HG03460 (cell line): ENCODE data around the gene APOE.
"Not testable (repeated sequence)": the region's sequence is repeated elsewhere in the genome, so short reads cannot be mapped to it uniquely, and the experiment has no call there.

Experiments used
- ATAC-seq: cut with Tn5 transposase; IDR thresholded peaks from one replicate; pipeline ENCODE4 v1.9.1; 2021; ENCODE audit not compliant: unreplicated experiment

The APOE gene

DNA sequence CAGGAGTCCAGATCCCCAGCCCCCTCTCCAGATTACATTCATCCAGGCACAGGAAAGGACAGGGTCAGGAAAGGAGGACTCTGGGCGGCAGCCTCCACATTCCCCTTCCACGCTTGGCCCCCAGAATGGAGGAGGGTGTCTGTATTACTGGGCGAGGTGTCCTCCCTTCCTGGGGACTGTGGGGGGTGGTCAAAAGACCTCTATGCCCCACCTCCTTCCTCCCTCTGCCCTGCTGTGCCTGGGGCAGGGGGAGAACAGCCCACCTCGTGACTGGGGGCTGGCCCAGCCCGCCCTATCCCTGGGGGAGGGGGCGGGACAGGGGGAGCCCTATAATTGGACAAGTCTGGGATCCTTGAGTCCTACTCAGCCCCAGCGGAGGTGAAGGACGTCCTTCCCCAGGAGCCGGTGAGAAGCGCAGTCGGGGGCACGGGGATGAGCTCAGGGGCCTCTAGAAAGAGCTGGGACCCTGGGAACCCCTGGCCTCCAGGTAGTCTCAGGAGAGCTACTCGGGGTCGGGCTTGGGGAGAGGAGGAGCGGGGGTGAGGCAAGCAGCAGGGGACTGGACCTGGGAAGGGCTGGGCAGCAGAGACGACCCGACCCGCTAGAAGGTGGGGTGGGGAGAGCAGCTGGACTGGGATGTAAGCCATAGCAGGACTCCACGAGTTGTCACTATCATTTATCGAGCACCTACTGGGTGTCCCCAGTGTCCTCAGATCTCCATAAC, at the start of gene APOE:
TSS of gene APOE (plus strand) at position 360 of the 724 bp plus-strand sequence. CDS start 829 bp downstream, outside the sequence.
- ATAC-seq, result no peak

DNA sequence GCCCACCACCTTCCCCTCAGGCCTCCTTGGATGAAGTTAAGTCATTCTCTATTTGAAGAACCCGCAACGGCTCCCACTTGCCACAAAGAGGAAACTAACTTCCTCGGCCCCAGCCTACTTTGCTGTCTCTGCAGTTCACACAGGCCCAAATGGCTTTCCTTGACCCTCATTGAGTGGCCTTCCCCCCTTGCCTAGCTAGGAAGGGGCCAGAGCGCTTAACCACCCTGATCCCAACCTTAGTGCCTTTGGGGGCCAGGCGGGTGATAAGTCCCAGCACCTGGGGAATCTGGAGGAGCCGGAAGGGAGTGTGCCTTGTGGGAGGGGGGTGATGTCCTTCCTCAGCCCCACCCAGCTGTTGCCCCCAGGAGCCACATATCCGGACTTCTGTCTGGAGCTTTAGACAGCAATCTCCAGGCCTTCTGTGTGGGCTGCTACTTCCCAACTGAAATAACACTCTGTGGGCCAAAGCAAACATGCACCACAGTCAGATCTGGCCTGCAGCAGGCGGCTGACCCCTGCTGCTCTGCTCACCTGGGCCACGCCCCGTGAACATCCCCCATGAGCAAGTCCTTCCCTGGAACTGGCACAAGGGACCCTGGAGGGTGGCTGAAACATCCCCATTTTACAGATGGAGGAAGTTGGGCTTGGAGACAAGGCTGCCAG, 49.0 kb upstream of the APOE start:
- no peak for ATAC-seq

DNA sequence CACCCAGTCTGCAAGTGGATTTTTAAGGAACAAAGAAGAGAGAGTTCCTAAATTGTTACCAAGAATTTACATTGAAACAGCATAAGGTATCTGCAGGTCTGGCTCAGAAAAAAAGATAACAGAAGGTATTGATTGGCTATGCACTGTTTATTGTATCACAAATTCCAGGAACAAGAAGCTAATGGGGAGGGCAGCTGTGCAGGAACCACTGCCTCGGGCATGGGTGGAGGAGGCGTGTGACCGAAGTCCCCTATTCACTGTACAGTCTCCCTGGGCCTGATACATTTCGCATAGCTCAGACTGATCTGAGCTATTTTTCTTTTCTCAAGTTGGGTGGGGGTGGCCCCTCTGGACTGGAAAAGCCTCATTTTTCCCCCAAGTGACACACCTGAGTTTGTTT, 47.8 kb upstream of the APOE start:
- ATAC-seq, result no peak

DNA sequence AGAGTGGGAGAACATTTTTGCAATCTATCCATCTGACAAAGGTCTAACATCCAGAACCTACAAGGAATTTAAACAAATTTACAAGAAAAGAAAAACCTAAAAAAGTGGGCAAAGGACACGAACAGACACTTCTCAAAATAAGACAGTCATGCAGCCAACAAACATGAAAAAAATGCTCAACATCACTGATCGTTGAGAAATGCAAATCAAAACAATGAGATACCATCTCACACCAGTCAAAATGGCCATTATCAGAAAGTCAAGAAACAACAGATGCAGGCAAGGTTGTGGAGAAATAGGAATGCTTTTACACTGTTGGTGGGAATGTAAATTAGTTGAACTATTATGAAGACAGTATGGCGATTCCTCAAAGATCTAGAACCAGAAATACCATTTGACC, 44.0 kb upstream of the APOE start:
- ATAC-seq, result not testable (repeated sequence)

DNA sequence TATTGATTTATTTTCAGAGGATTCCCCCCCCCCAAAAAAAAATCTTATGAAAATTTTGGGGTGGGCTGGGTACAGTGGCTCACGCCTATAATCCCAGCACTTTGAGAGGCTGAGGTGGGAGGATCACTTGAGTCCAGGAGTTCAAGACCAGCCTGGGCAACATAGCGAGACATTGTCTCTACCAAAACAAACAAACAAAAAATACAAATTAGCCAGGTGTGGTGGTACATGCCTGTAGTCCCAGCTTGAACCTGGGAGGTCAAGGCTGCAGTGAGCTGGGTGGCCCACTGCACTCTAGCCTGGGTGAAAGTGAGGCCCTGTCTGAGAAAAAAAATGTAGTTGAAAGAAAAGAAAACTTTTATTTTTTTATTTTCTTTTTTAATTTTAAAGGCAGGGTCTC, 41.6 kb upstream of the APOE start:
- no peak for ATAC-seq

DNA sequence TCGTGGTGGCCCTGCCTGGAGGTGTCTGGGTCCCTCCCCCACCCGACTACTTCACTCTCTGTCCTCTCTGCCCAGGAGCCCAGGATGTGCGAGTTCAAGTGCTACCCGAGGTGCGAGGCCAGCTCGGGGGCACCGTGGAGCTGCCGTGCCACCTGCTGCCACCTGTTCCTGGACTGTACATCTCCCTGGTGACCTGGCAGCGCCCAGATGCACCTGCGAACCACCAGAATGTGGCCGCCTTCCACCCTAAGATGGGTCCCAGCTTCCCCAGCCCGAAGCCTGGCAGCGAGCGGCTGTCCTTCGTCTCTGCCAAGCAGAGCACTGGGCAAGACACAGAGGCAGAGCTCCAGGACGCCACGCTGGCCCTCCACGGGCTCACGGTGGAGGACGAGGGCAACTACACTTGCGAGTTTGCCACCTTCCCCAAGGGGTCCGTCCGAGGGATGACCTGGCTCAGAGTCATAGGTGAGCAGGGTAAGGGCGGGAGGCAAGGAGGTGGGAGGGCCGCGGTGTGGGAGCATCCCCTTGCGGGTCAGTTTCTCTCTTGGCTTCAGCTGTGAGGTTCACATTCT, 40.3 kb upstream of the APOE start:
- ATAC-seq, result no peak

DNA sequence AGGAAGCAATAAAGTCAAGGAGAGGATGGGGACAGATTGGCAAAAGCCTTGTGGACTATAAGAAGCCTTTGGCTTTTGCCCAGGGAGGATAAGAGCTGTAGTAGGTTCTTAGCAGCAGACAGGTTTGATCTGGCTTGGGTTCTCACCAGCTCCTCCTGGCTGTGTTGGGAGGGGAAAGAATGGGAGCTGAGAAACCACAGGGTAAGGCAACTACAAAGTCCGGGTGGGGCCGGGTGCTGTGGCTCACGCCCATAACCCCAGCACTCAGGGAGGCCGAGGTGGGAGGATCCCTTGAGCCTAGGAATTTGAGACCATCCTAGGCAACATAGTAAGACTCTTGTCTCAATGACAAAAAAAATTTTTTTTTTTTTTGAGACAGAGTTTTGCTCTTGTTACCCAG, 38.9 kb upstream of the APOE start:
- no peak for ATAC-seq

DNA sequence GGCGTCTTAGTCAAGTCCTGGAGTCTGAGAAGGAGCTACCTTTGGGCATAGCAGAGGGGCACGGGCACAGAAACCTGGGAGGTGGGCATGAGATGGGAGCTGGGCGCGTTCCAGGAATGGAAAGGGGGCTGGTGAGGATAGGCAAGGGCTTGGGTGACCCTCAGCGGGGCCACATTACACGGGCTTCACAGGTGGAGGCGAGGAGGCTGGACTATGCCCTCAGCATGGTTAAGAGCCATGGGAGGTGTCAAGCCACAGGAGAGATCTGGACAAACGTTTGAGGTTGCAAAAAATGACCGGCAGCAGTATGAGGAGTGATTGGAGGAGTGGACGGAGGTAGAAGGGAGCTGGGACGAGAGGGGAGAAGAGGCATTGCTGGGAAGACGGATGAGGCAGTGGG, 38.0 kb upstream of the APOE start:
- ATAC-seq, result no peak

DNA sequence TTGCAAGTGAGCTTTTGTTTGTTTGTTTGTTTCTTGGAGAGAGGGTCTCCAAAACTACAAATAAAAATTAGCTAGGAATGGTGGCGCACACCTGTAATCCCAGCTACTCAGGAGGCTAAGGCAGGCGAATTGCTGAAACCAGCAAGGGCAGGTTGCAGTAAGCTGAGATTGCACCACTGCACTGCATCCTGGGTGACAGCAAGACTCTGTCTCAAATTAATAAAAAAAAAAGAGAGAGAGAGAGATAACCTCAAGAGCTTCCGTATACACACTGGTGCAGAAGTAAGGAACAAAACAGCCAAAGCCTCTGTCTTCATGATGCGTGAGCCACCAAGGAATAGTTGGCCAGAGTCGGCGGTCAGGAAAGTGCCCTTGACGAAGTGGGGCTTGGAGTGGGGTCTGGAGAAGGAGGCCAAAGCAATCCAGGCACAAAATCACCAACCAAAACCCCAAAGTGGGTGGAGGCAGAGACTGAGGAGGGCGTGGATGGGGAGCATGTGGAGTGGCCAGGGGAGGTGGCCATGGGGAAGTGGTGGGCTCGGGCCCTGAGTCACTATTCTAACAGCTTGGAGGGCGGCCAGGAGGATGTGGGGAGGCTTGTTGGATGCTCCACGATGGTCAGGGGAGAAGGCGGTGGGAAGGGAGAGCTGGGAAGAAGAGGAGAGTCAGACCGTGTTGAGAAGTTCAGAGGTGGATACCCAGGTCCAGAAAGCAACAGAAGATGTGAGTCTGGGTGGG, 35.7 kb upstream of the APOE start:
- ATAC-seq, result no peak

DNA sequence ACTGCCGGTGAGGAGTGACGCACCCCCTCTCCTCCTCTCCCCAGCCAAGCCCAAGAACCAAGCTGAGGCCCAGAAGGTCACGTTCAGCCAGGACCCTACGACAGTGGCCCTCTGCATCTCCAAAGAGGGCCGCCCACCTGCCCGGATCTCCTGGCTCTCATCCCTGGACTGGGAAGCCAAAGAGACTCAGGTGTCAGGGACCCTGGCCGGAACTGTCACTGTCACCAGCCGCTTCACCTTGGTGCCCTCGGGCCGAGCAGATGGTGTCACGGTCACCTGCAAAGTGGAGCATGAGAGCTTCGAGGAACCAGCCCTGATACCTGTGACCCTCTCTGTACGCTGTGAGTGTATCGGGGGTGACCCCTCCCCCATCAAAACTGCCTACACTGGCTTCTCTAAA, 33.8 kb upstream of the APOE start:
- ATAC-seq, result no peak

DNA sequence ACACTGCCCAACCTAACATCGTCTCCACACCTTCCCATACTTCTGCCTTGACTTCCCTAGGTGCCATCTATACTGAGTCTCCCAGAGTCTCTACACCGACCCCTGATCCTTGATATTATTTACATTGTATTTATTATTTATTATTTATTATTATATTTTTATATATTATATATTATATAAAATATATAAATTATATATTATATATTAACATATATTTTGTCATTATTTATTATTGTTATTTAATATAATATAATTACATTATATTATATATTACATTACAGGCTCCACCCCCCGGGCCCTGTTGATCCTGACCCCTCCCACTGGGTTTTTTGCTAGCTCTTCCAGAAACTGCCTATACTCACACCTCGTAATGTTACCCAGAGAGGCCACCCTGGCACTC, 32.9 kb upstream of the APOE start:
- ATAC-seq, result no peak

DNA sequence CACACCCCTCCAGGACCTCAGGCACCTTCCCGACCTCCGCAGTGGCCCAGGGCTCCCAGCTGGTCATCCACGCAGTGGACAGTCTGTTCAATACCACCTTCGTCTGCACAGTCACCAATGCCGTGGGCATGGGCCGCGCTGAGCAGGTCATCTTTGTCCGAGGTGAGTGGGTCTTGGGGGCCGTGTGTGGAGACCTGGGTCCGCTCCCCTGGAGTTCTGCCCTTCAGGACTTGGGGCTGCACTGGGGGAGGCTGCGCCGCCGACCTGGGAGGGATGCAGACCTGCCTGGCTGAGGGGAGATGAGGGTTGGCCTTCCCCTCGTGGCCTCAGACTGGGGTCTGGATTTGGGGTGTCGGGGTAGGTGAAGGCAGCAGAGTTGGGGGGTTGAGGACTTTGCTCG, 31.3 kb upstream of the APOE start:
- ATAC-seq, result no peak

DNA sequence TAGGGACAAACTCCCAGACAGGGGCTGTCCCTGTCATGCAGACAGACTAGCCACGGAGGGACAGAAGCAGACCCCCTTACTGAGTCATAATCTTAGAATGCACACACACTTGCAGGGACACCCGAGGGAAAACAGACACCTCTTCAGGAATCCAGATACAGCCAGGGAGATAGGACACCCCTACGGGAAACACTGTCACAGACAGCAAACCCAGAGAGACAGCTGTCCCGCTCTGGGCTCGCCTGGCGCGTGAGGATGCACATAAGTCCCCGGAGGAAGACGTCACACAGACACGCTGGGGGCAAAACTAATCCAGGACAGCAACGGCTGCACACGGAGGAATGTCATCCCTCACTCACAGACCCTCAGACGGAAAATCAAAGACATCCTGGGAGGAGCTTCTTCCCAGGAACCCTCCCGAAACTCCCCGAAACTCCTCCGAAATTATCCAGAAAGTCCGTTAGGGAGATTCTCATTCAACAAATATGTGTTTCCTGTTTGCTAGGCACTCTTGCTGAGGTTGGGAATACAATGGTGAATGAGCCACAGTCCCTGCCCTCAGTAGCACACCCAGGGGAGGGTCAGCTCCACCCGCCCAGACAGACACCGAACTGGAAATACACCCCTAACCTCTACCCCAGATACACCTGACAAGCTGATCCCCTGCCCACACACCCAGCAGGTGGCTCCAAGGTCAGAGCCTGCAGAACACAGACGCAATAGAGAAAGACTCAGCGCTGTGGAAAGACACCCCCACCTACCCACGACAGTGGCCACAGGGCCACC, 29.7 kb upstream of the APOE start:
- ATAC-seq, result no peak

DNA sequence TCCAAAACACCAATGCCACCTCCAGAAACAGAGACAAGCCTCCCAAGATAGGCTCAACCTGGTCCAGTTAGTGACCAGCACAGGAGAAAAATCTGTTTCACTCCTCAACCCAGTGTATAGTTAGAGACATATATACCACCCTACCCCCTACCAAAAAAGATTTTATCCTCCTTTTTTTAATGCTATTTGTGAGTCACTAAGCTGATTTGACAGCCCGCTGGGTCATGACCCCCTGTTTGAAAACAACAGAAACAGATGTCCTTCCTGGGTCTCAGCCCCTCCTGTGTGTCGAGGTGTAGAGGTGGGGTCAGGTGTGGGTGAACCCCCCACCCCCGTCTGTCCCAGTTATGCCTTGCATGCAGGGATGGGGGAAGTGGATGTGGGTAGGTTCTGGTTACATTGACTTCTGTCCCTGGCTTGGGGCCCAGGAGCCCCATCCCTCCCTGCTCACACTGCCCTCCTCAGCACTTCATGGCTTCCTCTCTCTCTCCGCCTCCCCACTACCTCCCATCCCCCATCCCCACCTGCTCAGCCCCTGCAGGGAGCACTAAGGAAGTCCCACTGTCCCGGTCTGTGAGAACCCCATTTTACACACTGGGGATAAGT, 28.6 kb upstream of the APOE start:
- no peak for ATAC-seq

DNA sequence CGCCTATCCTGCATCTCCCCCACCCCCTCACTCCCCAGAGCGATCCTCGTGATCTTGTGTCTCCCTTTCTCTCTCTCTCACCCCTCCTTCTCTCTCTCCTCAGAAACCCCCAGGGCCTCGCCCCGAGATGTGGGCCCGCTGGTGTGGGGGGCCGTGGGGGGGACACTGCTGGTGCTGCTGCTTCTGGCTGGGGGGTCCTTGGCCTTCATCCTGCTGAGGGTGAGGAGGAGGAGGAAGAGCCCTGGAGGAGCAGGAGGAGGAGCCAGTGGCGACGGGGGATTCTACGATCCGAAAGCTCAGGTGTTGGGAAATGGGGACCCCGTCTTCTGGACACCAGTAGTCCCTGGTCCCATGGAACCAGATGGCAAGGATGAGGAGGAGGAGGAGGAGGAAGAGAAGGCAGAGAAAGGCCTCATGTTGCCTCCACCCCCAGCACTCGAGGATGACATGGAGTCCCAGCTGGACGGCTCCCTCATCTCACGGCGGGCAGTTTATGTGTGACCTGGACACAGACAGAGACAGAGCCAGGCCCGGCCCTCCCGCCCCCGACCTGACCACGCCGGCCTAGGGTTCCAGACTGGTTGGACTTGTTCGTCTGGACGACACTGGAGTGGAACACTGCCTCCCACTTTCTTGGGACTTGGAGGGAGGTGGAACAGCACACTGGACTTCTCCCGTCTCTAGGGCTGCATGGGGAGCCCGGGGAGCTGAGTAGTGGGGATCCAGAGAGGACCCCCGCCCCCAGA, 27.3 kb upstream of the APOE start:
- ATAC-seq, result no peak

DNA sequence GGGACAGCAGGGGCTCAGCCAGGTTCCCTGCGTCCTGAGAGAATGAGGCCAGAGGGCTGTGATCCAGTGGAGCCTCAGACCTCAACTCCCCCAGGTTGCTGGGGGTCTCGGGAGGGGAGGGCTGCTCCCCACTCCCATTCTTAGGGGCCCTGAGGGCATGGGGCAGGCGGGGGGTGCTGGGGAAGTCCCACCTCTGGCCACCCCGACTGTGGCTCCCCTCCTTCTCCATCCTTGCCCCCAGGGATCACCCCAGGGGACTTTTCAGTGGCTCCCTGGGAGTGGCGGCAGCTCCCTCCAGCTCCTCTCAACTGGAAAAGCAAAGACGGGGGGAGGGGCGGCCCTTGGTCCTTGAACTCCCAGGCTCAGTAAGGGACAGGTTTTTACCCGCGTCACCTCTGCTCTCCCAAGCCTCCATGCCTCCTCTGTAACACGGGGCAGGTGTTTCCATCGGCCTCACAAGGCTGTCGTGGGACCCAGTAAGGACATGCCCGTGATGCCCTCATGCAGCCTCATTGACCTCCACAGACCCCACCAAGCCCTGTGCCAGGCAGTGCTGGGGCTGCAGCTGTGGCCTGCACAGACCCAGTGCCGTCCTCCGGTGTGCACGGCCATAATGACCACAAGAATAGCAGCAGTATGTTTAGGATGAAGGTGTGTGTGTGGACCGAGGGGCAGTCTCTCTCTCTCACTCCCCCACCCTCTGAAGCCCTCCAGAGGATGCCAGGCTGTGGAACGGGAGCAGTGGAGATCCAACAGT, 26.1 kb upstream of the APOE start:
- ATAC-seq, result no peak

DNA sequence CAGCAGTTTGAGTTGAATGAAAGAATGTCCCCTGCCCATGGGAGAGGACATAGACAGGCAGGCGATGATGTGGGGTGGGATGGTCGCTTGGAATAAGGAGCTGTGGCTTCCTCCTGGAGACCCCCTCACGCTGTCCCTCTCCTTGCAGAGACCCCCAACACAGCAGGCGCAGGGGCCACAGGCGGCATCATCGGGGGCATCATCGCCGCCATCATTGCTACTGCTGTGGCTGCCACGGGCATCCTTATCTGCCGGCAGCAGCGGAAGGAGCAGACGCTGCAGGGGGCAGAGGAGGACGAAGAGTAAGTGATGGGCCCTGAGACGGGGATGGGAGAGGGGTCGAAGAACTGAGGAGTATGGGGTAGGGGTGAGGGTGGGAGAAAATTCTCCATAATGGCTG, 23.5 kb upstream of the APOE start:
- ATAC-seq, result no peak

DNA sequence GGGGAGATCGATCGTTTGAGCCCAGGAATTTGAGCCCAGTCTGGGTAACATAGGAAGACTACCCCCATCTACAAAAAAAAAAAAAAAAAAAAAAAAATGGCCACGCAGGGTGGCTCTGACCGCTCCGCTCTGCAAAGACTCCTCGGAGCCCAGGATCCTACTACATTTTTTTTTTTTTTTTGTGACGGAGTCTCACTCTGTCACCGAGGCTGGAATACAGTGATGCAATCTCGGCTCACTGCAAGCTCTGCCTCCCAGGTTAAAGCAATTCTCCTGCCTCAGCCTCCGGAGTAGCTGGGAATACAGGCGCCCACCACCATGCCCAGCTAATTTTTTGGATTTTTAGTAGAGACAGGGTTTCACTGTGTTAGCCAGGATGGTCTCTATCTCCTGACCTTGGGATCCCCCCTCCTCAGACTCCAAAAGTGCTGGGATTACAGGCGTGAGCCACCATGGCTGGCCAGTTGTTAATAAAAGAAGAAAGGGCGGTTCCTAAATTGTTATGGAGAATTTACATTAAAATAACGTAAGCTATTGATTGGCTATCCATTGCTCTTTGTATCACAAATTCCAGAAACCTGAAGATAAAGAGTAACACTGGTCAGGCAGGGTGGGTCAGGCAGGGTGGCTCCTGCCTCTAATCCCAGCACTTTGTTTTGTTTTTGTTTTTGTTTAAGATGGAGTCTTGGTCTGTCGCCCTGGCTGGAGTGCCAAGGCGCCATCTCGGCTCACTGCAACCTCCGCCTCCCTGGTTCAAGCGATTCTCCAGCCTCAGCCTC, 22.8 kb upstream of the APOE start:
- ATAC-seq, result not testable (repeated sequence)
